GM12865 (cell line): ENCODE measurements around the gene TIAM2.

ENCODE experiments used
- DNase-seq: peaks from one replicate; pipeline ENCODE4 v3.0.0; 2010; ENCODE audit warnings: low read depth
- H3K4me3 ChIP-seq: 2 replicates; pipeline ENCODE4 v1.5.1; 2011; ENCODE audit warnings: mild to moderate bottlenecking, low read depth, low read length, control low read depth
- CTCF ChIP-seq: IDR thresholded peaks from 2 replicates; pipeline ENCODE4 v1.5.1; 2011; ENCODE audit warnings: low read length, control low read depth, low read depth, inconsistent platforms; ENCODE audit not compliant: insufficient read depth; ENCODE audit errors: missing control alignments

TIAM2 gene

DNA sequence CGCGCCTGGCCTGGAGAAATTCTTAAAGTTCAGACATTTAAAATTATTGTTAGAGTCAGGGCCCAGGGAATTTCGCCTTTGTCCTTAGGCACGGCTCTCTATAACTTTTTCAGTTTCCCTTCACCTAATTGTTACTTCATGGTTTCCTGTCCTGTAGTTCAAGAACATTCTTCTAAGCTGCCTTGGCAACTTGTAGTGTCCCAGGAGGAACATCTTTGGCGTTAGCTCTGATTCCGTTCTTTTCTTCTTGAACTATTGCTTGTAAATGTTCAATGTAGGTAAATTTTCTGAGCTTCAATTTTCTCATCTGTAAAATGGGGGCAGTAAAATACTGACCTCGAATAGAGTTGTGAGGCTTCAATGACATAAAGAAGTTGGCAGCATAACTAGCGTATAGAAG, 41.8 kb downstream of the TIAM2 start:
- DNase-seq = no peak
- TF ChIP-seq CTCF = no peak
- no peak overlapping the region for H3K4me3 ChIP-seq

- TF ChIP-seq CTCF = no peak
- H3K4me3 ChIP-seq = no peak overlapping the region
- DNase-seq = no peak
Observed at GRCh38 chr6:155038104-155038503, 43.0 kb downstream of the TIAM2 start.

DNA sequence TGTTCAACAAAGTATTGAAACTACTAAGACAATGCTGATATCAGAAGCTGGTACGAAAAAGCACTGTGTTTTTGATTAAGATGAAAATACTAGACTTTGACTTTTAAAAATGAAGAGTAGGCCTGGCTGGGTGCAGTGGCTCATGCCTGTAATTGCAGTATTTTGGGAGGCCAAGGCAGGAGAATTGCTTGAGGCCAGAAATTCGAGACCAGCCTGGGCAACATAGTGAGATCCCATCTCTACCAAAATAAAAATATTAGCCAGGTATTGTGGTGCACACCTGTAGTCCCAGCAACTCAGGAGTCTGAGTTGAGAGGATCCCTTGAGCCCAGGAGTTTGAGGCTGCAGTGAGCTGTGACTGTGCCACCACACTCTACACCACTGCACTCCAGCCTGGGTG, 43.4 kb downstream of the TIAM2 start:
- H3K4me3 ChIP-seq = no peak overlapping the region
- TF ChIP-seq CTCF = no peak
- DNase-seq = no peak

DNA sequence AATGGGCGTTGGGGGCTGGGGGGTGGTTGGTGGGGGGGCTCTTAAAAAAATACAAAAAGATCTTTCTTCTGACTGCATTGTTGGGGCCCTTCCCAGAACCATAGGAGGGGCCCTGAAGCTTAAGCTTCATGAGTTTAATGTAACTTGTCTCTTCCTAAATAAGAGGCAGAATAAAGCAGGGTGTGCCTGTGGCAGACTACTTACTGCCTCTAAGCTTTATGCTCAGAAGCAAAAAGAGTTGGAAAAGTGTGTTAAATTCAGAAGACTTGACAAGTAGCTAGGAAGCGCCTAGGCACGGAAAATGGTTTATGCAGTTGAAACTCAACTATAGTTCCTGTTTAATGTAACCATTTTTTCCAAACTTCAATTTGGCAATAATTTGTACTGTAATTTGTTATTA, 44.5 kb downstream of the TIAM2 start:
- no peak for DNase-seq
- no peak overlapping the region for H3K4me3 ChIP-seq
- TF ChIP-seq CTCF = no peak

GRCh38 chr6:155040154-155040553, 45.0 kb downstream of the TIAM2 start:
- no peak overlapping the region for H3K4me3 ChIP-seq
- TF ChIP-seq CTCF = no peak
- no peak for DNase-seq

DNA sequence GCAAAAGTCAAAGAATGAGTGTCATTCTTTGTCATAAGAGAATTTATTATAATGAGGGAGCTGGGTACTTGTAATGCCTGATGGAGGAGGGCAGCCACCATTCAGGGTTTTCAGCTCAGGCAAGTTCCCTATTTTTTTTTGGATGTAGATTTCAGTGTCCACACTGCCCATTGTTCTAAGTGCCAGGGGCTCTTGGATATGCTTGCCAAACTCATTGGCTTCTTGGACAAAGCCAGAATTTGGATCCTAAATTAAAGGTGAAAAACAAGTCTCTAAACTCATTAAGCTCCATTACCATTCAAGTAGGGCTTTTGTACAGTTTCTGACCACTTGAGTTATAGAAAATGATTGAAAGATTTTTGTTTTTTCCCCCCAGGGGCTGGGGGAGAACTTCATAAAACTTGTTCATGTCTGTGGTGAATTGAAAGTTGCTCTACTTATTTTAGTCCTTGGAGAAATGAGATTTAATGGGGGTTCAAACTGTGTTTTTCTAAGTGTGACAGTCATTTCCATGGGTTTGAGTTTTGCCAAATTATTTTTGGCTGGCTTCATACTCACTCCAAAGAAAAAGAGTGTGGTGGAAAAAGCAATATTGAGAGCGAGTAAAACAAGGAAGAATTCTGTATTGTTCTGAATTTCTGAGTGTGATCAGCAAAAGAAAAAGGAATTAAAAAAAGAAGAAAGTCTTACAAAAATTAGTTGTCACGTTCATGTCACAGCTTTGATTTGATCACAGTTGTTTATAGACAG, 46.0 kb downstream of the TIAM2 start:
- no peak for TF ChIP-seq CTCF
- DNase-seq = no peak
- no peak overlapping the region for H3K4me3 ChIP-seq

GRCh38 chr6:155041741-155042279, 46.7 kb downstream of the TIAM2 start:
- DNase-seq = no peak
- no peak for TF ChIP-seq CTCF

More at GRCh38 chr6:155041741-155042279, 46.7 kb downstream of the TIAM2 start:
- no peak overlapping the region for H3K4me3 ChIP-seq
